ENCODE results near the gene HS3ST6. TPM values are rescaled to one million over a fixed set of nuclear protein-coding genes. Genes with fewer than 3 reads are reported as not detected.

Gene HS3ST6
- total and polyA plus RNA-seq, 7 experiments from 2014 or later, result not detected

GRCh38 chr16:1906055-1906845, 12.0 kb downstream of the HS3ST6 start:
- no peak for ATAC-seq
- ChIA-PET CTCF (no interaction called here), POLR2A (no interaction called here)
- Mint-ChIP-seq H3K27ac (no peak overlapping the region), H3K36me3 (no peaks in the 10 kb centered on the region), H3K27me3 (peaks cover 0 to 14% (median 10%) of the 10 kb centered on the region in 5 donors), H3K4me1 (peaks cover 0 to 3% (median 0%) of the 10 kb centered on the region in 7 donors), H3K4me3 (no peak overlapping the region), H3K9me3 (no peaks in the 10 kb centered on the region)
- Histone ChIP-seq H3K4me3 (ENCODE audit: low read length) (no peak overlapping the region), H3K27ac (ENCODE audit: low read depth, low read length) (no peak overlapping the region), H3K36me3 (ENCODE audit: control insufficient read depth in 2 of 3, insufficient read depth in 3 of 3, low read length in 3 of 3) (no peaks in the 10 kb centered on the region), H3K9me3 (ENCODE audit: control insufficient read depth in 2 of 3, low read length in 3 of 3) (no peaks in the 10 kb centered on the region), H3K27me3 (ENCODE audit: control insufficient read depth in 2 of 2, insufficient read depth in 2 of 2, low read length in 2 of 2) (no peaks in the 10 kb centered on the region), H3K4me1 (ENCODE audit: control insufficient read depth in 2 of 2, insufficient read depth in 2 of 2, low read length in 2 of 2) (no peaks in the 10 kb centered on the region)
- DNase-seq, result no peak
- intact Hi-C loops (cut with micrococcal nuclease), result no loop called here

- no peak overlapping the region for H3K27ac ChIP-seq (ENCODE audit: low read depth, low read length)
- ATAC-seq (no peak), DNase-seq (no peak)
- Mint-ChIP-seq H3K27ac (no peak overlapping the region), H3K9me3 (no peaks in the 10 kb centered on the region), H3K36me3 (no peaks in the 10 kb centered on the region), H3K27me3 (peaks cover 0 to 17% (median 10%) of the 10 kb centered on the region in 5 donors), H3K4me3 (no peak overlapping the region), H3K4me1 (peaks cover 0 to 3% (median 0%) of the 10 kb centered on the region in 7 donors)
- H3K4me3 ChIP-seq (ENCODE audit: low read length), result no peak overlapping the region
- POLR2A ChIA-PET, result no interaction called here
- no peaks in the 10 kb centered on the region for H3K36me3 ChIP-seq (ENCODE audit: control insufficient read depth in 2 of 3, insufficient read depth in 3 of 3, low read length in 3 of 3)
- H3K9me3 ChIP-seq (ENCODE audit: control insufficient read depth in 2 of 3, low read length in 3 of 3), result no peaks in the 10 kb centered on the region
- no peaks in the 10 kb centered on the region for H3K27me3 ChIP-seq (ENCODE audit: control insufficient read depth in 2 of 2, insufficient read depth in 2 of 2, low read length in 2 of 2)
- intact Hi-C loops (cut with micrococcal nuclease), result no loop called here
- H3K4me1 ChIP-seq (ENCODE audit: control insufficient read depth in 2 of 2, insufficient read depth in 2 of 2, low read length in 2 of 2), result no peaks in the 10 kb centered on the region
- CTCF ChIA-PET, result no interaction called here
These were observed 14.1 kb downstream of the HS3ST6 start for GRCh38 chr16:1903845-1904840.

- no peaks in the 10 kb centered on the region for H3K36me3 Mint-ChIP-seq
- no peaks in the 10 kb centered on the region for H3K4me1 Mint-ChIP-seq
- intact Hi-C loops (cut with micrococcal nuclease), result no loop called here
- ATAC-seq (no peak), DNase-seq (no peak)
- POLR2A ChIA-PET, result no interaction called here
- no peaks in the 10 kb centered on the region for H3K9me3 Mint-ChIP-seq
- H3K27me3 Mint-ChIP-seq, result peaks cover 0 to 11% (median 4%) of the 10 kb centered on the region in 5 donors
- no peaks in the 10 kb centered on the region for H3K4me1 ChIP-seq (ENCODE audit: control insufficient read depth in 2 of 2, insufficient read depth in 2 of 2, low read length in 2 of 2)
- CTCF ChIA-PET, result no interaction called here
- no peak overlapping the region for H3K4me3 Mint-ChIP-seq
- H3K27me3 ChIP-seq (ENCODE audit: control insufficient read depth in 2 of 2, insufficient read depth in 2 of 2, low read length in 2 of 2), result no peaks in the 10 kb centered on the region
- H3K27ac ChIP-seq (ENCODE audit: low read depth, low read length), result no peak overlapping the region
- no peaks in the 10 kb centered on the region for H3K36me3 ChIP-seq (ENCODE audit: control insufficient read depth in 2 of 3, insufficient read depth in 3 of 3, low read length in 3 of 3)
- H3K9me3 ChIP-seq (ENCODE audit: control insufficient read depth in 2 of 3, low read length in 3 of 3), result no peaks in the 10 kb centered on the region
- no peak overlapping the region for H3K4me3 ChIP-seq (ENCODE audit: low read length)
- H3K27ac Mint-ChIP-seq, result no peak overlapping the region
These were observed 15.0 kb downstream of the HS3ST6 start for GRCh38 chr16:1903220-1903574.

- no peak overlapping the region for H3K27ac ChIP-seq (ENCODE audit: low read depth, low read length)
- no peak for DNase-seq
- CTCF ChIA-PET, result no interaction called here
- no peaks in the 10 kb centered on the region for H3K36me3 ChIP-seq (ENCODE audit: control insufficient read depth in 2 of 3, insufficient read depth in 3 of 3, low read length in 3 of 3)
- no peak for ATAC-seq
- H3K4me1 ChIP-seq (ENCODE audit: control insufficient read depth in 2 of 2, insufficient read depth in 2 of 2, low read length in 2 of 2), result no peaks in the 10 kb centered on the region
- no peak overlapping the region for H3K4me3 Mint-ChIP-seq
- POLR2A ChIA-PET, result interaction anchor here (0.6 kb wide), 2 partner anchors 183 to 576 kb away, joined by 4 read pairs; no protein-coding TSS in a partner anchor
- H3K36me3 Mint-ChIP-seq, result no peaks in the 10 kb centered on the region
- no peaks in the 10 kb centered on the region for H3K4me1 Mint-ChIP-seq
- intact Hi-C loops (cut with micrococcal nuclease), result no loop called here
- no peak overlapping the region for H3K27ac Mint-ChIP-seq
- no peaks in the 10 kb centered on the region for H3K9me3 ChIP-seq (ENCODE audit: control insufficient read depth in 2 of 3, low read length in 3 of 3)
- H3K9me3 Mint-ChIP-seq, result no peaks in the 10 kb centered on the region
- H3K4me3 ChIP-seq (ENCODE audit: low read length), result no peak overlapping the region
- H3K27me3 Mint-ChIP-seq, result peaks cover 0 to 11% (median 4%) of the 10 kb centered on the region in 5 donors
- no peaks in the 10 kb centered on the region for H3K27me3 ChIP-seq (ENCODE audit: control insufficient read depth in 2 of 2, insufficient read depth in 2 of 2, low read length in 2 of 2)
These were observed 15.5 kb downstream of the HS3ST6 start for GRCh38 chr16:1902547-1903219.

- Histone ChIP-seq H3K36me3 (ENCODE audit: control insufficient read depth in 2 of 3, insufficient read depth in 3 of 3, low read length in 3 of 3) (no peaks in the 10 kb centered on the region), H3K27ac (ENCODE audit: low read depth, low read length) (no peak overlapping the region), H3K4me3 (ENCODE audit: low read length) (no peak overlapping the region), H3K9me3 (ENCODE audit: control insufficient read depth in 2 of 3, low read length in 3 of 3) (no peaks in the 10 kb centered on the region), H3K27me3 (ENCODE audit: control insufficient read depth in 2 of 2, insufficient read depth in 2 of 2, low read length in 2 of 2) (no peaks in the 10 kb centered on the region), H3K4me1 (ENCODE audit: control insufficient read depth in 2 of 2, insufficient read depth in 2 of 2, low read length in 2 of 2) (no peaks in the 10 kb centered on the region)
- POLR2A ChIA-PET, result no interaction called here
- DNase-seq (no peak), ATAC-seq (no peak)
- Mint-ChIP-seq H3K27ac (no peak overlapping the region), H3K9me3 (no peaks in the 10 kb centered on the region), H3K36me3 (no peaks in the 10 kb centered on the region), H3K4me1 (no peaks in the 10 kb centered on the region), H3K27me3 (peaks cover 0 to 9% (median 6%) of the 10 kb centered on the region in 5 donors), H3K4me3 (no peak overlapping the region)
- intact Hi-C loops (cut with micrococcal nuclease), result no loop called here
- CTCF ChIA-PET, result no interaction called here
These were observed 17.8 kb downstream of the HS3ST6 start for GRCh38 chr16:1900452-1900774.

- H3K4me3 Mint-ChIP-seq, result no peak overlapping the region
These were observed 18.4 kb downstream of the HS3ST6 start for GRCh38 chr16:1899641-1900451.

More at GRCh38 chr16:1899641-1900451, 18.4 kb downstream of the HS3ST6 start:
- Mint-ChIP-seq H3K9me3 (no peaks in the 10 kb centered on the region), H3K27me3 (peaks cover 0 to 9% (median 6%) of the 10 kb centered on the region in 5 donors), H3K4me1 (no peaks in the 10 kb centered on the region), H3K27ac (no peak overlapping the region), H3K36me3 (no peaks in the 10 kb centered on the region)
- H3K27me3 ChIP-seq (ENCODE audit: control insufficient read depth in 2 of 2, insufficient read depth in 2 of 2, low read length in 2 of 2), result no peaks in the 10 kb centered on the region
- DNase-seq (no peak), ATAC-seq (no peak)
- ChIA-PET POLR2A (no interaction called here), CTCF (no interaction called here)
- no peaks in the 10 kb centered on the region for H3K9me3 ChIP-seq (ENCODE audit: control insufficient read depth in 2 of 3, low read length in 3 of 3)
- H3K4me1 ChIP-seq (ENCODE audit: control insufficient read depth in 2 of 2, insufficient read depth in 2 of 2, low read length in 2 of 2), result no peaks in the 10 kb centered on the region
- H3K27ac ChIP-seq (ENCODE audit: low read depth, low read length), result no peak overlapping the region
- H3K4me3 ChIP-seq (ENCODE audit: low read length), result no peak overlapping the region
- no peaks in the 10 kb centered on the region for H3K36me3 ChIP-seq (ENCODE audit: control insufficient read depth in 2 of 3, insufficient read depth in 3 of 3, low read length in 3 of 3)
- intact Hi-C loops (cut with micrococcal nuclease), result no loop called here
